GM12878 (cell line): Measurements from ENCODE around the gene KCNQ1. TPM values are rescaled to one million over a fixed set of nuclear protein-coding genes. Genes with fewer than 3 reads are reported as not detected.

Experiments
- E2F4 ChIP-seq: IDR thresholded peaks from 2 replicates; pipeline ENCODE4 v1.6.1; 2012; ENCODE audit warnings: low read depth, low read length, improper control_type of control experiment
- EP300 ChIP-seq, 2 experiments: fragments of 150-350 bp in 1 of 2; IDR thresholded peaks; 2 replicates each; pipeline ENCODE4 v1.6.1; 2011 to 2012; ENCODE audit warnings: low read depth in 2 of 2, low read length in 2 of 2, borderline replicate concordance in 1 of 2, improper control_type of control experiment in 1 of 2, inconsistent platforms in 1 of 2; ENCODE audit not compliant: control insufficient read depth in 1 of 2
- IKZF1 ChIP-seq: fragments of 450-650 bp; conservative IDR thresholded peaks from 2 replicates; pipeline ENCODE4 v1.6.1; 2017; ENCODE audit warnings: antibody characterized with exemption, mild to moderate bottlenecking
- NFXL1 ChIP-seq: fragments of 450-650 bp; IDR thresholded peaks from 2 replicates; pipeline ENCODE4 v1.6.1; 2017; ENCODE audit warnings: antibody characterized with exemption, mild to moderate bottlenecking, borderline replicate concordance
- SPI1 ChIP-seq: IDR thresholded peaks from 2 replicates; pipeline ENCODE4 v1.6.1; 2011; ENCODE audit warnings: low read depth, mild to moderate bottlenecking, low read length, moderate library complexity, borderline replicate concordance; ENCODE audit not compliant: insufficient read depth
- polyA plus RNA-seq, 11 experiments: library from polyadenylated mRNA; depleted of rRNA in 4 of 11; unstranded in 6 of 11; stranded (reverse) in 5 of 11; fragments of >200 nt; fragmentation: Nextera tagmentation in 4 of 11; fragmentation: Illumina TruSeq in 1 of 11; extraction: Ambion mirVana in 4 of 11; extraction: Trizol in 1 of 11; gene quantifications; 1 replicate in 1 of 11; 2 replicates in 10 of 11; pipeline versions ENCODE4 v1.2.1 to v1.2.3, GENCODE V29; 2011 to 2016; ENCODE audit warnings: inconsistent platforms in 2 of 11, missing spikeins in 2 of 11, low read depth in 1 of 11
- total RNA-seq, 4 experiments: library from RNA; depleted of rRNA in 3 of 4; stranded (reverse); fragments of >200 nt in 3 of 4; fragmentation: Illumina TruSeq in 1 of 4; extraction: Trizol in 1 of 4; gene quantifications; 2 replicates each; pipeline versions ENCODE4 v1.2.1 to v1.2.3, GENCODE V29; 2013 to 2021
- TF ChIP-seq, protein P1 (sequence below): fragments of 450-650 bp; IDR thresholded peaks from 2 replicates; pipeline ENCODE4 v1.6.1; 2017; ENCODE audit warnings: mild to moderate bottlenecking, moderate library complexity

KCNQ1 gene
- total and polyA plus RNA-seq, 10 of the 15 experiments (the other 5 are each of a cell fraction or from before 2014, with no cell fraction given), result 0.03 to 0.15 (median 0.12) TPM; not detected in 7

- no peak for TF ChIP-seq NFXL1
- TF ChIP-seq E2F4, result no peak
- TF ChIP-seq EP300 (IDR thresholded peaks at IDR 0.05; ENCODE audit: borderline replicate concordance in 1 of 2, control insufficient read depth in 1 of 2, low read depth in 2 of 2, low read length in 2 of 2), result no peak
- no peak for TF ChIP-seq IKZF1
- TF ChIP-seq, protein P1, sequence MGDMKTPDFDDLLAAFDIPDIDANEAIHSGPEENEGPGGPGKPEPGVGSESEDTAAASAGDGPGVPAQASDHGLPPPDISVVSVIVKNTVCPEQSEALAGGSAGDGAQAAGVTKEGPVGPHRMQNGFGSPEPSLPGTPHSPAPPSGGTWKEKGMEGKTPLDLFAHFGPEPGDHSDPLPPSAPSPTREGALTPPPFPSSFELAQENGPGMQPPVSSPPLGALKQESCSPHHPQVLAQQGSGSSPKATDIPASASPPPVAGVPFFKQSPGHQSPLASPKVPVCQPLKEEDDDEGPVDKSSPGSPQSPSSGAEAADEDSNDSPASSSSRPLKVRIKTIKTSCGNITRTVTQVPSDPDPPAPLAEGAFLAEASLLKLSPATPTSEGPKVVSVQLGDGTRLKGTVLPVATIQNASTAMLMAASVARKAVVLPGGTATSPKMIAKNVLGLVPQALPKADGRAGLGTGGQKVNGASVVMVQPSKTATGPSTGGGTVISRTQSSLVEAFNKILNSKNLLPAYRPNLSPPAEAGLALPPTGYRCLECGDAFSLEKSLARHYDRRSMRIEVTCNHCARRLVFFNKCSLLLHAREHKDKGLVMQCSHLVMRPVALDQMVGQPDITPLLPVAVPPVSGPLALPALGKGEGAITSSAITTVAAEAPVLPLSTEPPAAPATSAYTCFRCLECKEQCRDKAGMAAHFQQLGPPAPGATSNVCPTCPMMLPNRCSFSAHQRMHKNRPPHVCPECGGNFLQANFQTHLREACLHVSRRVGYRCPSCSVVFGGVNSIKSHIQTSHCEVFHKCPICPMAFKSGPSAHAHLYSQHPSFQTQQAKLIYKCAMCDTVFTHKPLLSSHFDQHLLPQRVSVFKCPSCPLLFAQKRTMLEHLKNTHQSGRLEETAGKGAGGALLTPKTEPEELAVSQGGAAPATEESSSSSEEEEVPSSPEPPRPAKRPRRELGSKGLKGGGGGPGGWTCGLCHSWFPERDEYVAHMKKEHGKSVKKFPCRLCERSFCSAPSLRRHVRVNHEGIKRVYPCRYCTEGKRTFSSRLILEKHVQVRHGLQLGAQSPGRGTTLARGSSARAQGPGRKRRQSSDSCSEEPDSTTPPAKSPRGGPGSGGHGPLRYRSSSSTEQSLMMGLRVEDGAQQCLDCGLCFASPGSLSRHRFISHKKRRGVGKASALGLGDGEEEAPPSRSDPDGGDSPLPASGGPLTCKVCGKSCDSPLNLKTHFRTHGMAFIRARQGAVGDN, result no peak
- no peak for TF ChIP-seq SPI1
- TF ChIP-seq, all 136 proteins: peak for 0
Observed at GRCh38 chr11:2713094-2713493, 268.3 kb downstream of the KCNQ1 start (continued).
